GM23248 (cell line): Measurements from ENCODE around the gene H6PD. TPM values are rescaled to one million over a fixed set of nuclear protein-coding genes. Genes with fewer than 3 reads are reported as not detected.

Experiments used
- DNase-seq: peaks from one replicate; pipeline ENCODE4 v3.0.0-alpha.2; 2015
- H2AFZ ChIP-seq: fragments of 200-600 bp; sonication (generic); 2 replicates; pipeline ENCODE4 v1.6.1; 2016; ENCODE audit warnings: antibody characterized with exemption
- H3F3A ChIP-seq: fragments of 200-600 bp; sonication (generic); 2 replicates; pipeline ENCODE4 v1.6.1; 2016; ENCODE audit warnings: mild to moderate bottlenecking, antibody characterized with exemption, mixed run types; ENCODE audit not compliant: insufficient read depth
- H3K27ac ChIP-seq: fragments of 200-600 bp; sonication (generic); 2 replicates; pipeline ENCODE4 v1.5.1; 2016; ENCODE audit warnings: mild to moderate bottlenecking
- H3K27me3 ChIP-seq: fragments of 200-600 bp; sonication (generic); replicated peaks from 2 replicates; pipeline ENCODE4 v1.6.1; 2016; ENCODE audit warnings: mild to moderate bottlenecking; ENCODE audit not compliant: insufficient read depth
- H3K36me3 ChIP-seq: fragments of 200-600 bp; sonication (generic); 2 replicates; pipeline ENCODE4 v1.6.1; 2016; ENCODE audit warnings: low read depth, mild to moderate bottlenecking
- H3K4me1 ChIP-seq: fragments of 200-600 bp; sonication (generic); 2 replicates; pipeline ENCODE4 v1.6.1; 2016; ENCODE audit warnings: mild to moderate bottlenecking; ENCODE audit not compliant: insufficient read depth
- H3K4me2 ChIP-seq: fragments of 200-600 bp; sonication (generic); one replicate; pipeline ENCODE4 v1.6.1; 2016; ENCODE audit warnings: mild to moderate bottlenecking; ENCODE audit not compliant: unreplicated experiment
- H3K4me3 ChIP-seq: fragments of 200-600 bp; sonication (generic); 2 replicates; pipeline ENCODE4 v1.5.1; 2016; ENCODE audit warnings: mild to moderate bottlenecking
- H3K79me2 ChIP-seq: fragments of 200-600 bp; sonication (generic); 2 replicates; pipeline ENCODE4 v1.6.1; 2016; ENCODE audit warnings: mild to moderate bottlenecking; ENCODE audit not compliant: insufficient read depth
- H3K9ac ChIP-seq: fragments of 200-600 bp; sonication (generic); 2 replicates; pipeline ENCODE4 v1.6.1; 2016; ENCODE audit warnings: mild to moderate bottlenecking
- H3K9me2 ChIP-seq: fragments of 200-600 bp; sonication (generic); 2 replicates; pipeline ENCODE4 v1.6.1; 2016; ENCODE audit warnings: mixed run types, mild to moderate bottlenecking, moderate library complexity; ENCODE audit not compliant: insufficient read depth
- H3K9me3 ChIP-seq: fragments of 200-600 bp; sonication (generic); one replicate; pipeline ENCODE4 v1.6.1; 2017; ENCODE audit warnings: low read depth
- H4K20me1 ChIP-seq: fragments of 200-600 bp; sonication (generic); 2 replicates; pipeline ENCODE4 v1.6.0; 2016; ENCODE audit not compliant: insufficient read depth
- EZH2 ChIP-seq: fragments of 200-600 bp; sonication (generic); IDR thresholded peaks from 2 replicates; pipeline ENCODE4 v1.6.1; 2018; ENCODE audit warnings: antibody characterized with exemption, mild to moderate bottlenecking; ENCODE audit not compliant: insufficient read depth, poor library complexity, severe bottlenecking
- EZH2phosphoT487 ChIP-seq: fragments of 200-600 bp; sonication (generic); IDR thresholded peaks from 2 replicates; pipeline ENCODE4 v1.6.1; 2018; ENCODE audit warnings: antibody characterized with exemption, moderate library complexity, mild to moderate bottlenecking, low read depth; ENCODE audit not compliant: insufficient read depth
- whole genome bisulfite sequencing, 2 experiments: methylation state at CpG; one replicate each; pipeline ENCODE4 v1.1.6; 2015 to 2017; ENCODE audit warnings: low lambda C conversion rate in 2 of 2, low coverage in 1 of 2; ENCODE audit errors: missing lambda C conversion rate in 2 of 2; 5-methylcytosine and 5-hydroxymethylcytosine counted together
- in situ Hi-C: fragments of 300-500 bp; cut with MboI; formaldehyde crosslinking; loops from 2 replicates; pipeline ENCODE4 v1.15.0; 2020
- polyA plus RNA-seq: library from polyadenylated mRNA; unstranded; fragments of >200 nt; fragmentation: Nextera tagmentation; extraction: Ambion mirVana; gene quantifications from 2 replicates; pipeline ENCODE4 v1.2.1, GENCODE V29; 2016
- total RNA-seq: library from RNA; depleted of rRNA; stranded (reverse); fragments of >200 nt; shearing (Covaris generic); gene quantifications from 2 replicates; pipeline ENCODE4 v1.2.3, GENCODE V29; 2014

The H6PD gene
- total and polyA plus RNA-seq, 2 experiments from 2014 or later: 16.1 to 29.6 TPM

- Histone ChIP-seq H3K79me2 (no peaks in the 10 kb centered on the region), H3K4me1 (peaks cover 36% of the 10 kb centered on the region), H3K36me3 (no peaks in the 10 kb centered on the region), H3K4me3 (peak overlapping the region; percentile 61), H4K20me1 (no peaks in the 10 kb centered on the region), H3K9ac (peak overlapping the region; percentile 79), H3K9me2 (no peaks in the 10 kb centered on the region), H3K9me3 (no peaks in the 10 kb centered on the region), H2AFZ (peak overlapping the region; percentile 34), H3F3A (peaks cover 45% of the 10 kb centered on the region), H3K27ac (peak overlapping the region; percentile 89), H3K4me2 (peak overlapping the region; percentile 88), H3K27me3 (no peaks in the 10 kb centered on the region)
- in situ Hi-C loops: no loop called here
- TF ChIP-seq EZH2: no peak
- no peak for TF ChIP-seq EZH2phosphoT487
- 17% methylated on average over 31 of the region's 31 CpGs for WGBS, 2 experiments
- peak; percentile 95 for DNase-seq
Measured at GRCh38 chr1:9196129-9197040, 38.2 kb upstream of the H6PD start.

- H4K20me1 ChIP-seq: no peaks in the 10 kb centered on the region
- H3K4me1 ChIP-seq: peaks cover 36% of the 10 kb centered on the region
- peak overlapping the region; percentile 89 for H3K27ac ChIP-seq
- H3K4me3 ChIP-seq: no peak overlapping the region
- TF ChIP-seq EZH2: no peak
- no peak for TF ChIP-seq EZH2phosphoT487
- peak overlapping the region; percentile 79; the same call in 1 of the 2 replicates for H3K9ac ChIP-seq
- WGBS, 2 experiments: 82 to 84% methylated on average over 22 of the region's 22 CpGs
- no peaks in the 10 kb centered on the region for H3K36me3 ChIP-seq
- no peaks in the 10 kb centered on the region for H3K9me3 ChIP-seq
- no peaks in the 10 kb centered on the region for H3K79me2 ChIP-seq
- no peaks in the 10 kb centered on the region for H3K27me3 ChIP-seq
- no peaks in the 10 kb centered on the region for H3K9me2 ChIP-seq
- DNase-seq: no peak
- in situ Hi-C loops: no loop called here
- peak overlapping the region; percentile 88 for H3K4me2 ChIP-seq
- H3F3A ChIP-seq: peaks cover 52% of the 10 kb centered on the region
- H2AFZ ChIP-seq: no peak overlapping the region
Measured at GRCh38 chr1:9197186-9198099, 37.1 kb upstream of the H6PD start.

GRCh38 chr1:9198538-9199361 lies 35.8 kb upstream of the H6PD start:
- H3K27me3 ChIP-seq: no peaks in the 10 kb centered on the region
- peaks cover 36% of the 10 kb centered on the region for H3K4me1 ChIP-seq
- 14 to 19% methylated on average over 44 to 54 of the region's 54 CpGs for WGBS, 2 experiments
- no peaks in the 10 kb centered on the region for H3K79me2 ChIP-seq
- H3K4me3 ChIP-seq: peak overlapping the region; percentile 53
- DNase-seq: peak; percentile 68
- H2AFZ ChIP-seq: peak overlapping the region; percentile 72
- H4K20me1 ChIP-seq: no peaks in the 10 kb centered on the region
- no peaks in the 10 kb centered on the region for H3K9me2 ChIP-seq
- peaks cover 59% of the 10 kb centered on the region for H3F3A ChIP-seq
- no peak overlapping the region for H3K27ac ChIP-seq
- no peaks in the 10 kb centered on the region for H3K9me3 ChIP-seq
- no peak for TF ChIP-seq EZH2
- no peak for TF ChIP-seq EZH2phosphoT487
- in situ Hi-C loops: no loop called here
- H3K36me3 ChIP-seq: no peaks in the 10 kb centered on the region
- H3K4me2 ChIP-seq: peak overlapping the region; percentile 78
- H3K9ac ChIP-seq: peak overlapping the region; percentile 31

- in situ Hi-C loops: no loop called here
- WGBS, 2 experiments: 38% methylated on average over 7 of the region's 7 CpGs
- H3K4me2 ChIP-seq: peak overlapping the region; percentile 99
- TF ChIP-seq EZH2: no peak
- TF ChIP-seq EZH2phosphoT487: no peak
- peak overlapping the region; percentile 92 for H3K27ac ChIP-seq
- H3K36me3 ChIP-seq: no peaks in the 10 kb centered on the region
- no peak overlapping the region for H2AFZ ChIP-seq
- peak; percentile 68 for DNase-seq
- no peaks in the 10 kb centered on the region for H3K9me2 ChIP-seq
- H3F3A ChIP-seq: peaks cover 57% of the 10 kb centered on the region
- H3K27me3 ChIP-seq: no peaks in the 10 kb centered on the region
- H4K20me1 ChIP-seq: no peaks in the 10 kb centered on the region
- H3K4me3 ChIP-seq: peak overlapping the region; percentile 94
- no peaks in the 10 kb centered on the region for H3K9me3 ChIP-seq
- H3K9ac ChIP-seq: peak overlapping the region; percentile 93
- H3K79me2 ChIP-seq: no peaks in the 10 kb centered on the region
- H3K4me1 ChIP-seq: peaks cover 36% of the 10 kb centered on the region
Measured at GRCh38 chr1:9200441-9200840, 34.1 kb upstream of the H6PD start.
